ENCODE results near the gene MRGPRD. TPM values are rescaled to one million over a fixed set of nuclear protein-coding genes. Genes with fewer than 3 reads are reported as not detected.
"Not testable (repeated sequence)": the region's sequence is repeated elsewhere in the genome, so short reads cannot be mapped to it uniquely, and the experiment has no call there.

Gene MRGPRD
- total RNA-seq, 2 experiments from 2014 or later = not detected

GRCh38 chr11:69000831-69001242, 20.1 kb upstream of the MRGPRD start:
- Histone ChIP-seq H3K27ac (ENCODE audit: low read depth, low read length, poor library complexity, severe bottlenecking) (no peak overlapping the region), H3K9me2 (ENCODE audit: insufficient read depth, low read length) (no peaks in the 10 kb centered on the region), H3K4me1 (ENCODE audit: insufficient read depth, low read length, poor library complexity, severe bottlenecking) (no peaks in the 10 kb centered on the region), H3K36me3 (ENCODE audit: insufficient read depth, low read length) (no peaks in the 10 kb centered on the region), H2AFZ (ENCODE audit: low read length) (no peak overlapping the region), H3K4me3 (ENCODE audit: low read depth, low read length, poor library complexity, severe bottlenecking) (no peak overlapping the region), H3K79me2 (ENCODE audit: insufficient read depth, low read depth, low read length) (no peaks in the 10 kb centered on the region), H4K20me1 (ENCODE audit: insufficient read depth, low read length) (no peaks in the 10 kb centered on the region), H3K9me3 (ENCODE audit: low read length) (no peaks in the 10 kb centered on the region), H3K4me2 (ENCODE audit: low read length) (no peak overlapping the region)
- POLR2A ChIA-PET = interaction anchor here (0.6 kb wide), 1 partner anchor 10 kb away, joined by 3 read pairs; no protein-coding TSS in a partner anchor
- TF ChIP-seq CTCF (conservative IDR thresholded peaks at IDR 0.05; ENCODE audit: low read length) (peak; percentile 42; the same call in 1 of the 2 replicates), EZH2phosphoT487 (IDR thresholded peaks at IDR 0.05; ENCODE audit: borderline replicate concordance, low read depth, low read length) (no peak)
- DNase-seq (ENCODE audit: low spot score) = no peak
- no TSS peak for BruUV-seq (replicated peaks)
- CTCF ChIA-PET (ENCODE audit: unreplicated experiment) = no interaction called here
- intact Hi-C loops (cut with micrococcal nuclease; ENCODE audit: unreplicated experiment) = no loop called here

- CTCF ChIA-PET (ENCODE audit: unreplicated experiment) = no interaction called here
- POLR2A ChIA-PET = interaction anchor here (0.6 kb wide), 1 partner anchor 11 kb away, joined by 3 read pairs; no protein-coding TSS in a partner anchor
- Histone ChIP-seq H3K4me2 (ENCODE audit: low read length) (no peak overlapping the region), H3K79me2 (ENCODE audit: insufficient read depth, low read depth, low read length) (no peaks in the 10 kb centered on the region), H3K27ac (ENCODE audit: low read depth, low read length, poor library complexity, severe bottlenecking) (no peak overlapping the region), H3K9me3 (ENCODE audit: low read length) (no peaks in the 10 kb centered on the region), H2AFZ (ENCODE audit: low read length) (no peak overlapping the region), H3K9me2 (ENCODE audit: insufficient read depth, low read length) (no peaks in the 10 kb centered on the region), H3K4me3 (ENCODE audit: low read depth, low read length, poor library complexity, severe bottlenecking) (no peak overlapping the region), H4K20me1 (ENCODE audit: insufficient read depth, low read length) (no peaks in the 10 kb centered on the region), H3K36me3 (ENCODE audit: insufficient read depth, low read length) (no peaks in the 10 kb centered on the region), H3K4me1 (ENCODE audit: insufficient read depth, low read length, poor library complexity, severe bottlenecking) (no peaks in the 10 kb centered on the region)
- no peak for TF ChIP-seq CTCF (conservative IDR thresholded peaks at IDR 0.05; ENCODE audit: low read length)
- TF ChIP-seq EZH2phosphoT487 (IDR thresholded peaks at IDR 0.05; ENCODE audit: borderline replicate concordance, low read depth, low read length) = no peak
- no TSS peak for BruUV-seq (replicated peaks)
- intact Hi-C loops (cut with micrococcal nuclease; ENCODE audit: unreplicated experiment) = no loop called here
- no peak for DNase-seq (ENCODE audit: low spot score)
These were observed 19.6 kb upstream of the MRGPRD start for GRCh38 chr11:69000391-69000790.

GRCh38 chr11:68999748-69000355, 19.1 kb upstream of the MRGPRD start:
- CTCF ChIA-PET (ENCODE audit: unreplicated experiment); DNase-seq (ENCODE audit: low spot score); BruUV-seq (replicated peaks); H3K36me3 ChIP-seq (ENCODE audit: insufficient read depth, low read length); H3K4me1 ChIP-seq (ENCODE audit: insufficient read depth, low read length, poor library complexity, severe bottlenecking); H3K79me2 ChIP-seq (ENCODE audit: insufficient read depth, low read depth, low read length); H2AFZ ChIP-seq (ENCODE audit: low read length); intact Hi-C loops (cut with micrococcal nuclease; ENCODE audit: unreplicated experiment); POLR2A ChIA-PET; H4K20me1 ChIP-seq (ENCODE audit: insufficient read depth, low read length); H3K9me2 ChIP-seq (ENCODE audit: insufficient read depth, low read length); H3K4me2 ChIP-seq (ENCODE audit: low read length); H3K4me3 ChIP-seq (ENCODE audit: low read depth, low read length, poor library complexity, severe bottlenecking); H3K9me3 ChIP-seq (ENCODE audit: low read length); H3K27ac ChIP-seq (ENCODE audit: low read depth, low read length, poor library complexity, severe bottlenecking): not testable (repeated sequence)
